ENCODE results near the gene CLDND2.

CLDND2 gene

DNA sequence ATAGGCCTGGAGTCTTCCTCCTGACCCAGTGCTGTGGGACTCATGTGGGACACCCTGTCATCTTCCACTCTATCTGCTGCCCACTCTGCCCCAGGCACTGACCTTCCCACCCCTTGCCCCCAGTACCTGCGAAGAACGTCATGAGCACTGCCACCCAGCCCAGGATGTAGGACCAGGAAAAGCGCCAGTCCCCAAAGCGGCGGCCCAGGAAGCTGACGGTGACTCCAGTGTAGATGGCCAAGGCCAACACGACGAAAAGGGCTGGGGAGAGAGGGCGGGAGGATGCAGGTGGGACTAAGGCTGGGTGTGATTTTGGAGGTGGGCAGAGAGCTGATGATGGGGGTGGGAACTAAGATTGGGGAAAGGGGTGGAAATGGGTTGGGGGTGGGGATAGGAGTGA lies 11.6 kb upstream of the CLDND2 start:
- DNase-seq = no peak

DNA sequence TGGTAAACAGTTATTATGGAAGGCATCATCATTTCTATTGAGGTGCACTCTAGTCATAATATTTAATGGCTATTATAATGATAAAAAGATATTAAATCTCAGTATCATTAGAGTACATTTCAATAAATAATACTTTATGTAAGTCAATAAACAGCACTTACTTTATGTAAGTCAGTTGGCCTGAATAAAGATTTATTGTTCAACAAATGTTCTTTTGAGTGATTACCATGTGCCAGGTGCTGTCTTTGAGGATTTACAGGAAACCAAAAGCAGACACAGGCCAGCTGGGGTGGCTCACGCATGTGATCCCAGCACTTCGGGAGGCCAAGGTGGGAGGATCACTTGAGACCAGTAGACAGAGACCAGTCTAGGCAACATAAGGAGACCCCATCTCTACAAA lies 8.6 kb upstream of the CLDND2 start:
- DNase-seq = no peak

DNA sequence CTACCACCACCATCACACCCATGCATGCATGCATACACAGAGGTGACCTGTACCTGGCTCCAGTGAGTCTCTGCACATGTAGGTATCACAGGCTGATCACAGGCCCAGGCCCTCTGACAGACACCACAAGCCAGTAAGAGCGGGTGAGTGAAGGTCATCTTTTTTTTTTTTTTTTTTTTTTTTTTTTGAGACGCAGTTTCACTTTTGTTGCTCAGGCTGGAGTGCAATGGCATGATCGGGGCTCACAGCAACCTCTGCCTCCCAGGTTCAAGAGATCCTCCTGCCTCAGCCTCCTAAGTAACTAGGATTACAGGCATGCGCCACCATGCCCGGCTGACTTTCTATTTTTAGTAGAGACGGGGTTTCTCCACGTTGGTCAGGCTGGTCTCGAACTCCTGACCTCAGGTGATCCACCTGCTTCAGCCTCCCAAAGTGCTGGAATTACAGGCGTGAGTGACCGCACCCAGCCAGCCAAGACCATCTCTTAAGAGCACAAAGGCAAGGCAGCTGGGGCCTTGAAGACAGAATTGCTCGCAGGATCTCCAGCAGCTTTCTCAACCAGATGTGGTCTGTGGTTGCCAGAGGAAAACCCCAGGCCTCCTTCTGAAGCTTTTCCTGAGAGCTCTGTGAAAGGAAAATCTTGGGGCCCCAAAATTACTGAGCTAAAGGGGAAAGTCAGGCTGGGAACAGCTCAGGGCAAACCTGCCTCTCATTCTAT lies 6.9 kb upstream of the CLDND2 start:
- DNase-seq = no peak

DNA sequence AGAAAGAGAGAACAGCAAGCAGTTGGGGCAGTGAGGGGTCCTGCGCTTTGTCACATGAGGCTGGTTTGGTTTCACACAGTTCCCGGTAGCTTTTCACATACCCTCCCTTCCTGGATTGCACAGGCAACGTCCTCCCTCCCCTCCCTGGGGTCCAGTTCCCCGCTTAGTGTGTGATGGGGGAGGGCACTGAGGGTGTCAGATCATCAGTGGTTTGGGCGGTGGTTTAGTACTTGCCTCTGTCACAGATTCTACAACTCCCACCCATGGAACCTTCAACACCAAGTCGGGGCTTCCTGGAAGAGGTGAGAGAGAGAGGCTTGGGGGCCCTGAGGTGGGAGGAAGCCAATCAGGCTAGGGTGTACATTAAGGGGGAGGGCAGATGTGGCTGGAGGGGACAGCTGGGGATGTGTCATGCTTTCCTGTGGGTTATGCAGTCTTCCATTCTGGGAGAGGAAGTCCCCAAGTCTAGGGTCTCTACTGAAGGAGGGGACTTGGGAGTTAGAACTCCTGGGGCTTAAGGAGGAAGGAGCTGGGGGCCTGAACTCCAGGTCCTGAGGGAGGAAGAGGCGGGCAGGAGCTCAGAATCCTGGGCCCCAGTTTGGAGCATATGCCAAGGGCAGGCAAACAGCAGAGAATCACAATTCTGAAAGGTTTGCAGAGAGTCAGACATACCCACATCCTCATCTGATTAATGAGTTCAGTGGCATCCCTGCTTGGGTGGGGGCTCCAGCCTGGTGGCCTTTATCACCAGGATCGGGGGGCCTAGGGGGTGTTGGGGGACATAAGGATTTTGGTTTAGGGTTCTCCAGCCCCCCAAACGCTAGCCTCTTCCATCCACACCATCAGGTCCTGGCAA lies 4.1 kb upstream of the CLDND2 start, which contains the start of gene NKG7:
NKG7 (minus strand) TSS at position 6 of the 856 bp plus-strand sequence. CDS start 119 bp downstream, outside the sequence.
- no peak for DNase-seq

DNA sequence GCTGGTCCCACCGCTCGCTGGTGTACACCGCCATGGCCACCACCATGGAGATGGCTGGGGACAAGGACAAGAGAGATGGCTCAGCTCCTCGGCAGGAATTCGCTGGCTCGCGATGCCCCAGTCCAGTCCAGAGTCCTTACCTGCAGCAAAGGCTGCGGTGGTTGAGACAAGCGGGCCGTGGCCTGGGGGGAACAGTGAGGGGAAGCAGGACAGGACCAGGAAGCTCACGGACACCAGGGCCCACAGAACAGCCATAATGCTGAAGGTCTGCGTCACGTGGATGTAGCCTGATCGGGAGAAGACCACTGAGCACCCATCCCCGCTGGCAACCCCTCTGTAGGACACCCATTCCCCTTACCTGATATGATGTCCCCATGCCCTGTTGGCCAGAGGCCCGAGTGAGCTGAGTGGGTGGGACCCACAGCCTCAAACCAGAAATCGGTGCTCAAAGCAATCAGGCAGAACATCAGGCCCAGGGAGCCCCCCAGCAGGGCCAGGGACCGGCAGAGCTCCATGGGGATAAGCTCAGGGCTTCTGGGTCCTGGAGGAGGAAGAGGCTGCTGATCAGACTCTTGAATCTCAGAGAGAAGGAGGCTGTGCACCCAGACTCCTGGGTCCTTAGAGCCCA lies 3.3 kb upstream of the CLDND2 start:
- no peak for DNase-seq

DNA sequence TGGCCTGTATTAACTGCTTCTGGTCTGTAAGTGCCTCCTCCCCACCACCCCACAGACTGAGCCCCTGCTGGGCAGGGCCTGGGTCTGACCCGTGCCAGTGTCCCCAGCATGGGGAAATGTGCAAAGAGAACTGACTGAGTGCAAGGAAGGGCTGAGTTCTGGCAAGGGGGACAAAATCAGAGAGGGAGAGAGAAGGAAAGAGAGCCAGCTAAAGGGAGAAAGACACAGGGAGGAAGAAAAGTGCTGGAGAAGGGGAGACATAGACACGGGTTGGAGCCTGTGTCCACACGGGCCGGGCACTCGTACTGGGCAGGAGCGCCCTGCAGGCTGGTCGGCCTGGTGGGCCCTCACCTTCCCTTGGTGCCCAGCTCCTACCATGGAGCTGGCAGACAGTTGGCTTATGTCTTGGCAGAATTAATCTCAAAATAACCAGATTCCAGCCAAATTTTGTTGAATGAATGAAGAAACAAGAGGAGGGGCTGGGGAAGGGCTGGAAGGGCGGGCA lies 2.4 kb upstream of the CLDND2 start:
- no peak for DNase-seq

DNA sequence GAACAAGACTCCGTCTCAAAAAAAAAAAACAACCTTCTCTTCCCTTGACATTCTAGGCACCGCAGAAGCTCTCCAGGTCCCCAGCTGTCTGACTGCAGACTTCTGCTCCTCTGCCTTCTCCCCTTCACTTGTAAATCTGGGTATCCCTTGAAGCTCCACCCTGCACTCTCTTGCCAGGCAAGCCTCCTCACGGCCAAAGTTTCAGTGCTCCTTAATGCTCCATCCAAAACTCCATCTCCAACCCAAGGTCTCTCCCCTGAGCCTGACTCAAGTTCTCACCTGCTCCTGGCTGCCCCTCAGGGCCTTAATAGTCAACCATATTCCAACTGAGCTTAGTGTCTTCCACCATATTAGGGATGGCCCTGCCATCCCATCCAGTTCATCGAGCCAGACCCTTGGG lies 1.4 kb upstream of the CLDND2 start:
- no peak for DNase-seq

DNA sequence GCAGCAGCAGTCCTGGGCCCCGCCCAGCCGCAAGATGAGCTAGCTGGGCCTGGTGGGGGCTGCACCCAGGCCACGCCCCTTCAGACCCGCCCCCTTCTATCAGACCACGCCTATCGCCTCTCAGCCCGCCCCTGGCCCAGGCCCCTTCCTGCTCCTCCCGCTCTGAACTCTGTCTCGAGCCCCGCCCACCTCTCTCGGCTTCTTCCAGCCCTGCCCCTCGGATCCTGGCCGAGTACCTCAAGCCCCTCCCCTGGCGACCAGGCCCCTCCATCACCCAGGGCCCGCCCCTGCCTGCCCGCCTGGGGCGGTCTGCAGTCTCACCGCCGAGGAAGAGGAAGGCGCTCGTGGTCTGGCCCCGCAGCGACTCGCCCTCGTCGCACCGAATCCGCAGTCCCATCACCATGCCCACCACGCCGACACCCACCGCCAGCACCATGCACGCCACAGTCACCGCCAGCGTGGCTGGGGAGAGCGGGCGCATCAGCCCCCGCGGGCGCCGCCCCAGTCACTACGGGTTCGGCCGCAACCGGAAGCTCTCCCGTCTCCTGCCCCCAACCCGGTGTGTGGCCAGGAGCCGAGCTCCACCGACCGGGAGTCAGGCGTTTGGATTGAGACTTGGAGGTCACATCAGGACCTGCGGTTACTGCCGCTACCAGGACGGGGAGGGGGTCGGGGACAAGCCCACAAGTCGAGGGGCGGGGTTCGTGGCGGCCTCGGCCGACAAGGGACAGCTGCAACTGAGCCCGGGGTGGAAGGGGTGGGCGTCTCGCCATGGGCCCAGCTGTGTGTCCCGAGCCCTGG lies 1.0 kb downstream of the CLDND2 start:
- peak; percentile 99 for DNase-seq

DNA sequence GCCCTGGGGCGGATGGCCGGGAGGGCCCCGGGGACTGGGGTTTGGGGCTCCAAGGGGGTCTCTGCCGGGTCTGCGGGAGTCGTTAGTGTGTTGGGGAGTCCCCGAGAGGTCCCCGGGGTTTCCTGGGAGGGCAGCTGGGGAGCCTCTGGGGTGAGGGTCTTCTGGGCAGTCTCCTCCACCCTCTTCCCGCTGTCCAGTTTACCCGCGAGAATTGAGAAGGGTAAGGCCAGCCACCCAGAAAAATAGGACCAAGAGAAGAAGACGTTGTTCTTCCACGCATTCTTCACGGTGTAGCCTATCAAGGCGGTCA lies 1.6 kb downstream of the CLDND2 start:
- DNase-seq = no peak

DNA sequence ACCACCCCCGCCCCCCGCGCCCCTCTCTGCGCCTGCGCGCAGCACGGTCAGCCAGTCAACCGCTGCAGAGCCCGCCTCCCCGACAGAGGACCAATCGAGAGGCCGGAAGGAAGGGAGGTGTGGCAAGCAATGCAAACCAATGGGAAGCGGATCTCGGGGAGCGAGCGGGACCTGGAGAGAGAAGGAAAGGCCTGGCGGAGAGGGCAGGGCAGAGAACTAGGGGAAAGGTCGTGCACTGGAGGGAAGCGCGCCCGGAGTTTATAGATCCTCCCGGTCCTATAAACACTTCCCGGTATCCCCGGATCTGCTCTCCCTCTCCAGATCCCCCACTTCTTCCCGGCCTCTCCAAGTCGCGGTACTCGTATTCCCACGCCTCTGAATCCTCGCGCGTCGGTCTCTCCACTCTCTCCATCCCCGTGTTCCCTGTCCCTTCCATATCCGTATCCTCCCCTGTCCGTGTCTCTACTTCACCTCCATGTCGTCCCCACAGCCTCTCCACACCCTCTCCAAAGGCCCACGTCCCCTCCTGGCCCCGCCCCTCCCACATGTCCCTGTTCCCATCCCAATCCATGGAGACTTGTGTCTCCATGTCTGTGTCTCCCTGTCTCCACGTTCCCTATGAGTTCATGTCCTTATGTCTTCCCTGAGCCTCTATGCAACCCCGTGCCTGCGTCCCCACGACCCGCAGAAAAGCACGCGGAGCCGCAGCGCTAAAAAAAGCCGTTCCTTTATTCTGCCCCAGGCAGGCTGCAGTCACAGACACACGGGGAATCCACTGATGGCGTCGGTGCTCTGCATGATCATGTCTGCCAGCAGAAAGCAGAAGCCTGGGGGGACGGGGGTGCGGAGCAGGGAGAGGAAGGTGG lies 2.2 kb downstream of the CLDND2 start:
- DNase-seq = peak; percentile 98

DNA sequence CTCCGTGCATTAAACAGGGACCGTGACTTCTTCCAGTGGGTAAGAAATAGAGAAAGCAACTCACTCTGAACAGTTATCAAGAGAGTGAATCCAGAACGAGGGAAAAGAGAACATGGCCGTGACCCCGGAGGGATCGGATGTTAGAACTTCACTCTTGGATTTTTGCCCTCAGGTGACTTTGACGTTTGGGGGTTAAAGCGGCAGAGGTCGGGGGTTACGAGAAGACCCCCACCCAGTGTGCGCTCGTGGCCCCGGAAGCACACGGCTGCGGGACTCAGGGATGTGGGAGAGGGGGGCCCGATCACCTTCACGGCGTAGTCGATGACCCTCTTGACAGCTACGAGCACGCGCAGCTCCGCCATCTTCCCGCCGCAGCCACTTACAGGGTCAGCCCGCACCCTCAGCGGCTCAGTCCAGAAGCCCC lies 2.8 kb downstream of the CLDND2 start, which contains the start of gene ETFB:
ETFB (minus strand) TSS at position 424 of the 424 bp plus-strand sequence; CDS start at position 362, 62 bp downstream.
- no peak for DNase-seq

DNA sequence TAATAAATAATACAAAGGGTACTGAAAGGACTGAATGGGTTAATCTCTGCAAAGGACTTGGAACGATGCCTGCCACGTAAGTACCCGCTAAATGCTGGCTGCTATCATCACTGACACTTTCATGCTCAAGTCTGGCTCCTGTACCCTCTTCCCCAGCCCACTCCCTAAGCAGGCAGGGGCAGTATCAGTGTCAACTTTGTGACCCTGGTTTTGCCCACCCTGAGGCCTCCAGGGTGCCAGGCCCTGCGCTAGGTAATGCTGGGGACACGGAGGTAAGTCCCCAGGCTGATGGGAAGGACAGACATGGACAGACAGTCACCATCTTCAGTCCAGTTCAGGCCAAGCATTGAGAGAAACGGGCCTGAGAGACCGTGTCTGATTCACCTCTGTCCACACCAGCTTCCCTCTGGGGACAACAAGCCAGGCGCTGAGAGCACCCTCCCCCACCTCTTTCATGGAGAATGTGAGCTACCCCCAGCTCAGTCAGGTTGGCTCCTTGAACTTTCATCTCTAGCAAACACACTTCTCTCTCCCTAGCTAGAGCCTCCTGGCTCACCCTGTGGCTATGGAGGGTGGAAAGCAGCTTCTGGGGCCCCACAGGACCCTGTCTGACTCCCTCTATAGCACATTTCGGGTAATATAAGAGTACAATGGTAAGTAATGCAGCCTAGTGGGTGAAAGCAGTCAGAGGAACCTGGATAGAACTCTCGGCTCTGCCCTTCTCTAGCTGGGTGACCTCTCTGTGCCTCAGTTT lies 3.4 kb downstream of the CLDND2 start:
- peak; percentile 43 for DNase-seq

DNA sequence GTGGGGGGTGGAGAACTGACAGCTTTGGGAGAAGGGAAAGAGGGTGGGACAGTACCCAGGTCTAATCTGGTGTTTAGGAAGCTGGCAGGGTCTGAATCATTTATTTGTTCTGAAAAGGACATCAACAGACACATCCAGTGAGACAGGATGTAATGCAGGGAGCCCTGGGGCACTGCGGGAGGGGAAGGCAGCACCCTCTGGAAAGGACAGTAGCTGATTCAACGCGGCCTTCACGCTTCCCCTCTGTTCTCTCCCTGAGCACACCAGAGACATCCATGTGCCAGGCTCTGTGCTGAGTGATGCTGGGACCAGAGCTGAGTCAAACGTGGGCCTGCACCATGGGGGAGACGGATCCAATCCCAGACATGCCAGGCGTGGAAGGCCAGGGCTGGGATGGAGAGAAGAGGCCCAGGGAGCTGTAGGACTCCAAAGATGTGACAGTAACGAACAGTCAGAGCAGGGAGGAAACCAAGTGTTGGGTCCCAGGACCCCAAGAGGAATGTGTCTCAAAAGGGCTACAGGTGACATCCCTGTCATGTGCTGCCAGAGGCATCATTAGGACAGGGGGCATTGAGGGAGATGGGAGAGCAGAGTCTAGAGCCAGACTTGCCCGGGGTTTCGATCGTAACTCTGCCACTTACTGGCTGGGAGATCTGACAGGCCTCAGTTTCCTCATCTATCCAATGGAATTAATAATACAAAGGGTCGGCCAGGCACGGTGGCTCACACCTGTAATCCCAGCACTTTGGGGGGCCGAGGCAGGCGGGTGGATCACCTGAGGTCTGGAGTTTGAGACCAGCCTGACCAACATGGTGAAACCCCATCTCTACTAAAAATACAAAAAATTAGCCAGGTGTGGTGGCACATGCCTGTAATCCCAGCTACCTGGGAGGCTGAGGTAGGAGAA lies 4.3 kb downstream of the CLDND2 start:
- no peak for DNase-seq

DNA sequence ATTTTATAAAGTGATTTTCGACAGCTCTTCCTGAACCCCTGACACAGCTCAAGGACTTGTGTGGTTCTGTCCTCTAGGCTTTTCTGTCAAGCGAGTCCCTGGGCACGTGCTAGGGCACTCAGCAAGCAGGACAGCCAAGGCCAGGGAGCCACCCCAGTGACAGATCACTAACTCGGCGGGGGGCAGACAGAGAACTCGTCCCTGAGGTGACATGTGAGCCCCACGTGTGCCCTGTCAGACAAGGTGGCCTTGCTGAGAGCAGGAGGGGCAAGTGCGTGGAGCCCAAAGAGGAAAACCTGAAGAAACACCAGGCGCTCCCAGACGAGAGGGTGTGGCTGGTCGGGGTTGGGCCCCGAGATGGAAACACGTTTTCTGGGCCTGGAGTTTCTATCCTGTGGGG lies 7.6 kb downstream of the CLDND2 start:
- no peak for DNase-seq

DNA sequence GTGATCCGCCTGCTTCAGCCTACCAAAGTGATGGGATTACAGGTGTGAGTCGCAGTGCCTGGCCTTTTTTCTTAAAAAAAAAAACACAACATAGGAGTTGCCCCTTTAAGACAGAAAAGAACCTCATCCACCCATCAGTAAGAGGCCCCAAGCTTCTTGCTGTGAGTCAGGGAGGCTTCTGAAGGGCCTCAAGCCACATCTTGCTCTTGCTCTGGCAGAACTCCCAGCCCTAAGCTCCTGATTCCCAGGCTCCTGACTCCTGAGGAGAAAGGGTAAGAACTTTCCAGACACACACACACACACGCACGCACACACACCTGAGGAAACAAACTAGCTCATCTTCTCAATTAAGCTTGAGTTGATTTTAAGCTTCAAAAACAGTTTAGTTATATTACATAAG lies 9.5 kb downstream of the CLDND2 start:
- peak; percentile 86 for DNase-seq

DNA sequence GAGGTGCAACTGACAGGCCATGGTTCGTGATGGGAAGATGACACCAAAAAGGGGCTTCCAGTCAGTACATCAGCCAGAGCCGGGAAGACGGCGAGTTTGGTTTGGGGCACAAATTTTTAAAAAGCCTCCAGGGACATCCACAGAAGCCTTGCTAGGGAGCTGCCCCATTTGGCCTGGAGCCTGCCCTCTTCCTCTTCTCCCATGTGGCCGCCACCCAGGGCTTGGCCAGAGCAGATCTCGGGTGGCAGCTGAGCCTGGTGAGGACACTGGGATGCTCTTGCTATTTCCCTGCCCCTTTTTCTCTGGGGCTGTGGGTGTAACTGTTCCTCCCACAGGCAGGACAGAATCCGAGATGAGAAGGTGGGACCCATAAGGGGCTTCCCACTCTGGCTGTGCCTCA lies 10.9 kb downstream of the CLDND2 start:
- no peak for DNase-seq

DNA sequence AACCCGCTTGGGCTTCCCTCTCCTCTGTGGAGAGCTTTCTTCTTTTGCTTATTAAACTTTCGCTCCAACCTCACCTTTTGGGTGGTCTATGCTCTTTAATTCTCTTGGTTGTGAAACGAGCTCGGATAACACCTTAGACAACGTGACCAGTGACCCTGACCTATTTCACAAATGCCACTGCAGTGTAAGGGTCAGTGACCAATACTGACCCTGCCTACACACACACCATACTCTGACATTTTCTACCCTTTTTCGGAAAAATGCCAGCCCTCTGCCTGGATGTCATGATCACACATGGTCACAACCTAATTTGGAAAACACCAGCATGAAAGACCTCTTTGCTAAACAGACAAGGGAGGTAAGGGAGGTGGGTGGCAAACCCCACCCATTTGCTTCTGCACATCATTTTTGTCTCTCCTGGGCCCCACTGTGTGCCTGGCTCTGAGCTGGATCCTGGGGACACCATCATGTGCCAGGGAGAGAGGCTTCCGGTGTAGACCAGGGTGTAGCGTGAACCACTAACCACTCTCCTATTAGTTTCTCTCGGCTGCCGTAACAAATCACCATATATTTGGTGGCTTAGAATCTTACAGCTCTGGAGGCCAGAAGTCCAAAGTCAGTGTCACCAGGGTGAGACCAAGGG lies 12.5 kb downstream of the CLDND2 start:
- no peak for DNase-seq

DNA sequence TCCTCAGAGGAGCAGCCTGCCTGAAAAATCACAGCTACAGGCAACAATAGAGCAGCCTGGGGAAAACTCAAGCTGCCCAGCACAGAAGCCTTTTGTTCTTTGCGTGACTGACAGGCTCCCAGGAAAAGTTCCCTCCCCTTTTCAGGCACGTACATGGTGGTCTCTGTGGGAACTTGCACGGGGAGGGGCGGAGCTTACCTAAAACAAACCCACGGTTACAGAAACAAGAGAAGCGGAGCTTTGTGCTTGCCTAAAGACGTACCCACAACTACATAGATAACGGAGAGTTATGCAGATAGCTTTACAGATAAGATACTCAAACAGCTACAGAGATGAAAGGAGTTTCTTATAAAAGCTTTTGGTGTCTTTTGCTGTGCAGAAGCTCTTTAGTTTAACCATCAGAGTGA lies 14.1 kb downstream of the CLDND2 start:
- peak; percentile 8 for DNase-seq

DNA sequence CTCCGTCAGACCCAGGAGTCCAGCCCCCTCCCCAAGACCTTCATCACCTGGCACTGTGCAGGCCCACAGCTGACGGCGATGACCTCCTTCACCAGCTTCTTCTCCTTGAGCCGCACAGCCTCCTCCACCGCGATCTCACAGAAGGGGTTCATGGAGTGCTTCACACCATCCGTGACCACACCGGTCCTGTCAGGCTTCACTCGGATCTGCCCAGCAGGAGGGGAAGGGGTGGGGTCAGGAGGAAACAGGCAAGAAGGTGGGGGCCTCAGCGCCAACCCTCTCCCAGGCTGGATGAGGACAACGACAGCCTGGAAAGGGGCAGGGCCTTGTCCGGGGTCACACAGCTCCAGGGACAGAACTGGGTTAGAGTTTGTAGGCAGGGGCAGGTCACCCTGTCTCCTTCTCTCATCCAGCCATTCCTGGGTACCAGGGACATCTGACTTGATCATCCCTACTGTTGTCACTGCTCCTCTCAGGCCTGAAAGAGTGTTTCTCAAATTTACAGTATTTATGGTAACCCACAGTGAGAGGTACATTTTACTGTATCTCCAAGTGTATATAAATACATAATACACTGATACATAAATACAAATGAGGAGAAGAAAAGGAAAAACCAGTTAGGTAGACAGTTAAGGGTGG lies 14.6 kb downstream of the CLDND2 start:
- DNase-seq = no peak
